ENCODE results near the gene MIDN.

Gene MIDN

GRCh38 chr19:1231729-1232637 is 16.4 kb upstream of the MIDN start:
- DNase-seq: no peak

GRCh38 chr19:1232652-1233072 is 15.7 kb upstream of the MIDN start:
- DNase-seq: no peak

GRCh38 chr19:1233115-1233667 is 15.2 kb upstream of the MIDN start:
- DNase-seq: no peak

- no peak for DNase-seq
Observed at GRCh38 chr19:1234051-1234954, 14.1 kb upstream of the MIDN start.

- no peak for DNase-seq
Observed at GRCh38 chr19:1234955-1235380, 13.4 kb upstream of the MIDN start.

GRCh38 chr19:1235625-1236538 is 12.5 kb upstream of the MIDN start:
- DNase-seq: peak in 1 of 56 donors; percentile 37

- peak in 19 of 56 donors; percentile 18 to 51 (median 35) for DNase-seq
Observed at GRCh38 chr19:1236576-1236975, 11.8 kb upstream of the MIDN start.

- DNase-seq: peak in 22 of 56 donors; percentile 13 to 60 (median 31)
Observed at GRCh38 chr19:1237027-1237659, 11.2 kb upstream of the MIDN start.

- peak in 28 of 56 donors; percentile 17 to 79 (median 42) for DNase-seq
Observed at GRCh38 chr19:1237754-1238368, 10.5 kb upstream of the MIDN start, which contains the start of gene CBARP. CBARP (minus strand) TSS chr19:1238005; CDS start chr19:1236100, 1,905 bp downstream.

- peak in 10 of 56 donors; percentile 14 to 53 (median 34) for DNase-seq
Observed at GRCh38 chr19:1238369-1239303, 9.7 kb upstream of the MIDN start.

- DNase-seq: peak in 1 of 56 donors; percentile 39
Observed at GRCh38 chr19:1239420-1239795, 9.0 kb upstream of the MIDN start.

- peak in 55 of 56 donors; percentile 42 to 94 (median 77) for DNase-seq
Observed at GRCh38 chr19:1239796-1240737, 8.3 kb upstream of the MIDN start.

GRCh38 chr19:1240925-1241324 is 7.5 kb upstream of the MIDN start:
- no peak for DNase-seq

- peak in 55 of 56 donors; percentile 62 to 95 (median 85) for DNase-seq
Observed at GRCh38 chr19:1241417-1242095, 6.8 kb upstream of the MIDN start, which contains the start of gene ATP5F1D. ATP5F1D (plus strand) TSS chr19:1241751; CDS start chr19:1241851, 100 bp downstream.

- peak in 54 of 56 donors; percentile 19 to 92 (median 75) for DNase-seq
Observed at GRCh38 chr19:1243768-1244692, 4.4 kb upstream of the MIDN start.
